Lower leg skin (tissue), 3 donors: ENCODE results near the gene RAP1GAP.

Experiments used
- CTCF ChIP-seq, 3 donors: fragments of 450-650 bp; IDR thresholded peaks; one replicate each; pipeline ENCODE4 v1.5.1; 2016; ENCODE audit warnings: antibody characterized with exemption in 3 of 3, mild to moderate bottlenecking in 3 of 3, moderate library complexity in 2 of 3
- POLR2A ChIP-seq, 2 donors: fragments of 450-650 bp; IDR thresholded peaks; one replicate each; pipeline ENCODE4 v1.6.1; 2016 to 2017; ENCODE audit warnings: antibody characterized with exemption in 2 of 2, mild to moderate bottlenecking in 1 of 2, moderate library complexity in 1 of 2

GRCh38 chr1:21572735-21573277, 96.4 kb downstream of the RAP1GAP start:
- TF ChIP-seq CTCF (IDR thresholded peaks at IDR 0.05) (no peak), POLR2A (IDR thresholded peaks at IDR 0.05) (no peak)
